ENCODE measurements around the gene ZNF808.
"Not testable (repeated sequence)": the region's sequence is repeated elsewhere in the genome, so short reads cannot be mapped to it uniquely, and the experiment has no call there.

GRCh38 chr19:52535385-52535770 lies 7.9 kb downstream of the ZNF808 start:
- not testable (repeated sequence) for TF ChIP-seq EP300 (IDR thresholded peaks at IDR 0.05; ENCODE audit: low read length); ZNF23 (CRISPR knock-in tag; IDR thresholded peaks at IDR 0.05); MAFK (IDR thresholded peaks at IDR 0.05; ENCODE audit: low read length); TFAM (CRISPR knock-in tag; conservative IDR thresholded peaks at IDR 0.05); POU5F1 (IDR thresholded peaks at IDR 0.05; ENCODE audit: borderline replicate concordance, low read depth, low read length, partially characterized antibody); MYC (IDR thresholded peaks at IDR 0.05; ENCODE audit: low read depth, low read length); MYC (CRISPR knock-in tag; IDR thresholded peaks at IDR 0.05; ENCODE audit: borderline replicate concordance, low read depth); PHB2 (IDR thresholded peaks at IDR 0.05; ENCODE audit: low read depth); ZNF133 (CRISPR knock-in tag; IDR thresholded peaks at IDR 0.05); NFXL1 (CRISPR knock-in tag; IDR thresholded peaks at IDR 0.05)
- TF ChIP-seq, protein P1, sequence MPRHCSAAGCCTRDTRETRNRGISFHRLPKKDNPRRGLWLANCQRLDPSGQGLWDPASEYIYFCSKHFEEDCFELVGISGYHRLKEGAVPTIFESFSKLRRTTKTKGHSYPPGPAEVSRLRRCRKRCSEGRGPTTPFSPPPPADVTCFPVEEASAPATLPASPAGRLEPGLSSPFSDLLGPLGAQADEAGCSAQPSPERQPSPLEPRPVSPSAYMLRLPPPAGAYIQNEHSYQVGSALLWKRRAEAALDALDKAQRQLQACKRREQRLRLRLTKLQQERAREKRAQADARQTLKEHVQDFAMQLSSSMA (CRISPR knock-in tag; IDR thresholded peaks at IDR 0.05), result not testable (repeated sequence)
